Endodermal cell (in vitro differentiated cells): ENCODE results near the gene ARFGEF3. TPM values are rescaled to one million over a fixed set of nuclear protein-coding genes. Genes with fewer than 3 reads are reported as not detected.

ENCODE experiments used
- DNase-seq: peaks from one replicate; pipeline ENCODE4 v3.0.0-alpha.2; 2017
- H3K27ac ChIP-seq: 2 replicates; pipeline ENCODE4 v1.5.1; 2013; ENCODE audit warnings: mild to moderate bottlenecking, low read depth, low read length, moderate library complexity
- H3K27me3 ChIP-seq: 2 replicates; pipeline ENCODE4 v1.6.1; 2013; ENCODE audit warnings: mild to moderate bottlenecking, low read length, moderate library complexity; ENCODE audit not compliant: insufficient read depth, control insufficient read depth, poor library complexity, severe bottlenecking
- H3K36me3 ChIP-seq: 2 replicates; pipeline ENCODE4 v1.7.0; 2013; ENCODE audit warnings: mild to moderate bottlenecking, low read length, moderate library complexity; ENCODE audit not compliant: control insufficient read depth, insufficient read depth
- H3K4me1 ChIP-seq: one replicate; pipeline ENCODE4 v1.7.0; 2013; ENCODE audit warnings: low read length; ENCODE audit not compliant: control insufficient read depth, insufficient read depth
- H3K4me3 ChIP-seq: 2 replicates; pipeline ENCODE4 v1.5.1; 2013; ENCODE audit warnings: mild to moderate bottlenecking, low read length, moderate library complexity
- H3K9ac ChIP-seq: 2 replicates; pipeline ENCODE4 v1.6.1; 2013; ENCODE audit warnings: mild to moderate bottlenecking, low read length, moderate library complexity; ENCODE audit not compliant: poor library complexity, severe bottlenecking; ENCODE audit errors: extremely low read depth
- H3K9me3 ChIP-seq: 2 replicates; pipeline ENCODE4 v1.6.1; 2013; ENCODE audit warnings: mild to moderate bottlenecking, low read length, moderate library complexity; ENCODE audit not compliant: control insufficient read depth
- H3K27ac Mint-ChIP-seq: 2 replicates; pipeline ENCODE4 v1.8.0; 2020; ENCODE audit warnings: mixed read lengths
- H3K27me3 Mint-ChIP-seq: 2 replicates; pipeline ENCODE4 v1.8.0; 2021; ENCODE audit warnings: mild to moderate bottlenecking, mixed read lengths; ENCODE audit not compliant: insufficient read depth
- H3K36me3 Mint-ChIP-seq: 2 replicates; pipeline ENCODE4 v1.8.0; 2020; ENCODE audit warnings: low read depth, mixed read lengths
- H3K4me1 Mint-ChIP-seq: 2 replicates; pipeline ENCODE4 v1.8.0; 2020; ENCODE audit warnings: mixed read lengths
- H3K4me3 Mint-ChIP-seq: 2 replicates; pipeline ENCODE4 v1.8.0; 2020; ENCODE audit warnings: mild to moderate bottlenecking, moderate library complexity, mixed read lengths
- H3K9me3 Mint-ChIP-seq: 2 replicates; pipeline ENCODE4 v1.8.0; 2020; ENCODE audit warnings: mild to moderate bottlenecking, mixed read lengths
- WGBS, 2 experiments: methylation state at CpG; one replicate each; pipeline versions ENCODE4 v1.1.5 to v1.1.7; 2013; ENCODE audit warnings: missing lambda C conversion rate in 2 of 2, mixed read lengths in 1 of 2; ENCODE audit not compliant: insufficient coverage in 1 of 2, insufficient read length in 1 of 2; 5-methylcytosine and 5-hydroxymethylcytosine counted together
- total RNA-seq, 2 donors: library from RNA; stranded (reverse); fragmentation: NEBNext Ultra II Directional in 1 of 2; extraction: Animal tissue kit (Norgen Biotek cat#: 25700) in 1 of 2; gene quantifications; 2 replicates in 1 of 2; 3 replicates in 1 of 2; pipeline ENCODE4 v1.2.1, GENCODE V29; 2021
- TF ChIP-seq, protein P1 (sequence below): fragments of 200-600 bp; sonication (generic); conservative IDR thresholded peaks from 2 replicates; pipeline ENCODE4 v1.5.0; 2021; ENCODE audit warnings: antibody characterized with exemption, mild to moderate bottlenecking

Gene ARFGEF3
- total RNA-seq, 2 donors from 2014 or later, result 10.9 to 14.3 TPM

DNA sequence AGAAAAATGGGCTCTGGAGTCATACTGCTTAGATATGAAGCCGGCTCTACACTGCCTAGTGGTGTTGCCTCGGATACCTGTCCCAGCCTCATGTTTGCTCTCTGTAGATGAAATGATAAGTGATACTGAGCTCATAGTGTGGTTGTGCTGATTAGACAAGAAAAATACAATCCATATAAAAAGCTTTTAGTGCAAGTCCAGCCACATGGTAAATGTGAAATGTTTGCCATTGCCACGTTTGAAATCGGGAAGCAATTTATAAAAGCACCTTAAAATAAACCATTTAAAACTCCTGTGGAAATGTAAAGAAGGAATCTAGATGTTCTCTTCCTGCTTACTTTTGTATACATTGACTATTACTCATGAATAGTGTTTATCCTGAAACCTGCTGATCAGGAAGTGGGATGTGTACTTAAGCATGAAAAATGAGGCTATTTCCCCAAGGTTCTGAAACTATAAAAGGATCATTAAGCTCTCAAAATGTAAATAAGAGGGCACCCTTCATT, 69.7 kb downstream of the ARFGEF3 start:
- Histone ChIP-seq H3K27me3 (no peaks in the 10 kb centered on the region), H3K4me1 (peaks cover 17% of the 10 kb centered on the region), H3K9me3 (no peaks in the 10 kb centered on the region), H3K4me3 (no peak overlapping the region), H3K9ac (no peak overlapping the region), H3K36me3 (peaks cover 4% of the 10 kb centered on the region), H3K27ac (no peak overlapping the region)
- TF ChIP-seq, protein P1, sequence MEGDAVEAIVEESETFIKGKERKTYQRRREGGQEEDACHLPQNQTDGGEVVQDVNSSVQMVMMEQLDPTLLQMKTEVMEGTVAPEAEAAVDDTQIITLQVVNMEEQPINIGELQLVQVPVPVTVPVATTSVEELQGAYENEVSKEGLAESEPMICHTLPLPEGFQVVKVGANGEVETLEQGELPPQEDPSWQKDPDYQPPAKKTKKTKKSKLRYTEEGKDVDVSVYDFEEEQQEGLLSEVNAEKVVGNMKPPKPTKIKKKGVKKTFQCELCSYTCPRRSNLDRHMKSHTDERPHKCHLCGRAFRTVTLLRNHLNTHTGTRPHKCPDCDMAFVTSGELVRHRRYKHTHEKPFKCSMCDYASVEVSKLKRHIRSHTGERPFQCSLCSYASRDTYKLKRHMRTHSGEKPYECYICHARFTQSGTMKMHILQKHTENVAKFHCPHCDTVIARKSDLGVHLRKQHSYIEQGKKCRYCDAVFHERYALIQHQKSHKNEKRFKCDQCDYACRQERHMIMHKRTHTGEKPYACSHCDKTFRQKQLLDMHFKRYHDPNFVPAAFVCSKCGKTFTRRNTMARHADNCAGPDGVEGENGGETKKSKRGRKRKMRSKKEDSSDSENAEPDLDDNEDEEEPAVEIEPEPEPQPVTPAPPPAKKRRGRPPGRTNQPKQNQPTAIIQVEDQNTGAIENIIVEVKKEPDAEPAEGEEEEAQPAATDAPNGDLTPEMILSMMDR, result no peak
- Mint-ChIP-seq H3K4me3 (no peak overlapping the region), H3K4me1 (peaks cover 32% of the 10 kb centered on the region), H3K36me3 (no peaks in the 10 kb centered on the region), H3K9me3 (no peaks in the 10 kb centered on the region), H3K27me3 (no peaks in the 10 kb centered on the region), H3K27ac (no peak overlapping the region)
- WGBS, 2 experiments, result 87 to 100% methylated on average over 2 of the region's 4 CpGs
- DNase-seq, result no peak

DNA sequence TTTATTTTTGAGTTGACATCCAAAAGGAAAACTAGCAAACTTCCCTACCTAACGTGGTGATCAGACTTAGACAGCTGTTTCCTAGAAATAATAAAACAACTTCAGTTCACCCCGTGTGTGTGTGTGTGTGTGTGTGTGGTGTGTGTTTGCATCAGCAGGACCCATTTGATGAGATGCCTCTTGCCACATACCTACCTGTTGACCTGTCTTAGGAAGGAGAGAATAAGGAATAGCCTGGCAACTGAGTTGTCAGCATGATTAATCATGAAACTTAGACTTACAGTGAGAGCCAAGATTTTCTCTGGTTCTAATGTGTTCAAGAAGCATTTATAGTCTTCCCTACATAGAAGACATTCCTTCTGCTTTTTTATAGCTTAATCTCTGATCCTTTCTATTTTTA, 72.6 kb downstream of the ARFGEF3 start:
- no peaks in the 10 kb centered on the region for H3K27me3 ChIP-seq
- Mint-ChIP-seq H3K4me1 (peaks cover 25% of the 10 kb centered on the region), H3K27ac (no peak overlapping the region), H3K27me3 (no peaks in the 10 kb centered on the region), H3K9me3 (no peaks in the 10 kb centered on the region), H3K4me3 (no peak overlapping the region), H3K36me3 (no peaks in the 10 kb centered on the region)
- DNase-seq, result no peak
- WGBS, 2 experiments, result 95% methylated on average over 2 of the region's 2 CpGs; no CpG with 5 or more reads in 1 of the 2 experiments
- TF ChIP-seq, protein P1, result no peak
- peaks cover 9% of the 10 kb centered on the region for H3K4me1 ChIP-seq
- H3K9me3 ChIP-seq, result no peaks in the 10 kb centered on the region
- no peak overlapping the region for H3K4me3 ChIP-seq
- H3K27ac ChIP-seq, result no peak overlapping the region
- no peak overlapping the region for H3K9ac ChIP-seq
- peaks cover 5% of the 10 kb centered on the region for H3K36me3 ChIP-seq

DNA sequence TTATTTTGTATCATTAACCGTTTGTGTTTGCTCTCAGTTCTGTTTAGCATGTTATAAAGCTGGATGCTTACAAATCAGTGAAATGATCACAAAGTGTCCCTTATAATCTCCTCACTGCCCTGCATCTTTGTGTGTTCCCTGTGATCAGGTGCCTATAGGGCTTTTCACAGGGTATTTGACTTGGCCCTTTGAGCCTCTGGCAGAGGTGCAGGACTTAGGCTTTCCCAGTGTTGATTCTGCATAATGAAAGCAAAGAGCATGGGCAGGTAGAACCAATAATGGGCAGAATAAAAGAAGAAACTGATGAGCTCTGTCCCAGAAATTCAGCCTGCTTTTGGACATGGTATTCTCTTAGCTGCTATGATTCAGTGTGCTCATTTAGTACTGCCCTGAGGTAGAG, 73.5 kb downstream of the ARFGEF3 start:
- TF ChIP-seq, protein P1, result no peak
- no peaks in the 10 kb centered on the region for H3K9me3 ChIP-seq
- Mint-ChIP-seq H3K4me3 (no peak overlapping the region), H3K9me3 (no peaks in the 10 kb centered on the region), H3K36me3 (no peaks in the 10 kb centered on the region), H3K27ac (no peak overlapping the region), H3K27me3 (no peaks in the 10 kb centered on the region), H3K4me1 (peaks cover 19% of the 10 kb centered on the region)
- no peaks in the 10 kb centered on the region for H3K27me3 ChIP-seq
- no peak overlapping the region for H3K27ac ChIP-seq
- H3K4me3 ChIP-seq, result no peak overlapping the region
- no peak overlapping the region for H3K9ac ChIP-seq
- WGBS, 2 experiments, result 88% methylated on average over 1 of the region's 1 CpG; no CpG with 5 or more reads in 1 of the 2 experiments
- peaks cover 5% of the 10 kb centered on the region for H3K36me3 ChIP-seq
- DNase-seq, result no peak
- peaks cover 9% of the 10 kb centered on the region for H3K4me1 ChIP-seq
